H7 (cell line): Measurements from ENCODE around the gene AATF. TPM values are rescaled to one million over a fixed set of nuclear protein-coding genes. Genes with fewer than 3 reads are reported as not detected.
A peak's percentile ranks its signal among the peaks of the same experiment; 100 is the strongest.

ENCODE experiments used
- DNase-seq: peaks from one replicate; pipeline ENCODE4 v3.0.0; 2012
- H3K27me3 ChIP-seq: 2 replicates; pipeline ENCODE4 v1.6.0; 2011; ENCODE audit warnings: mild to moderate bottlenecking, low read length; ENCODE audit not compliant: control insufficient read depth, insufficient read depth
- H3K36me3 ChIP-seq: replicated peaks from 2 replicates; pipeline ENCODE4 v1.5.1; 2011; ENCODE audit warnings: low read length; ENCODE audit not compliant: control insufficient read depth, insufficient read depth
- H3K4me3 ChIP-seq: 2 replicates; pipeline ENCODE4 v1.5.1; 2011; ENCODE audit warnings: low read depth, mild to moderate bottlenecking, control low read depth, low read length, moderate library complexity; ENCODE audit not compliant: insufficient read depth
- total RNA-seq: library from RNA; depleted of rRNA; stranded (reverse); fragments of >200 nt; shearing (Covaris generic); gene quantifications from 2 replicates; pipeline ENCODE4 v1.2.3, GENCODE V29; 2014

Gene AATF
- total RNA-seq, 1 experiment from 2014 or later, result 74.7 TPM

GRCh38 chr17:37019741-37020129 lies 71.0 kb downstream of the AATF start:
- H3K4me3 ChIP-seq, result no peak overlapping the region
- no peaks in the 10 kb centered on the region for H3K36me3 ChIP-seq
- no peaks in the 10 kb centered on the region for H3K27me3 ChIP-seq
- DNase-seq, result no peak

- Histone ChIP-seq H3K36me3 (no peaks in the 10 kb centered on the region), H3K4me3 (no peak overlapping the region), H3K27me3 (no peaks in the 10 kb centered on the region)
- no peak for DNase-seq
Observed at GRCh38 chr17:37024181-37024637, 75.5 kb downstream of the AATF start.

- no peaks in the 10 kb centered on the region for H3K36me3 ChIP-seq
- no peaks in the 10 kb centered on the region for H3K27me3 ChIP-seq
- no peak for DNase-seq
- H3K4me3 ChIP-seq, result no peak overlapping the region
Observed at GRCh38 chr17:37025238-37025637, 76.5 kb downstream of the AATF start.

GRCh38 chr17:37025847-37026530 lies 77.2 kb downstream of the AATF start:
- DNase-seq, result no peak
- Histone ChIP-seq H3K4me3 (no peak overlapping the region), H3K36me3 (no peaks in the 10 kb centered on the region), H3K27me3 (no peaks in the 10 kb centered on the region)

GRCh38 chr17:37026531-37026869 lies 77.7 kb downstream of the AATF start:
- Histone ChIP-seq H3K36me3 (no peaks in the 10 kb centered on the region), H3K27me3 (no peaks in the 10 kb centered on the region)

GRCh38 chr17:37028040-37028439 lies 79.3 kb downstream of the AATF start:
- no peak overlapping the region for H3K4me3 ChIP-seq

More at GRCh38 chr17:37026531-37026869, 77.7 kb downstream of the AATF start:
- no peak for DNase-seq
- no peak overlapping the region for H3K4me3 ChIP-seq

GRCh38 chr17:37031493-37032083 lies 82.8 kb downstream of the AATF start:
- no peak for DNase-seq
- Histone ChIP-seq H3K27me3 (no peaks in the 10 kb centered on the region), H3K4me3 (no peak overlapping the region), H3K36me3 (no peaks in the 10 kb centered on the region; the same call in 1 of the 2 replicates)

More at GRCh38 chr17:37028040-37028439, 79.3 kb downstream of the AATF start:
- H3K36me3 ChIP-seq, result no peaks in the 10 kb centered on the region; the same call in 1 of the 2 replicates
- DNase-seq, result no peak
- no peaks in the 10 kb centered on the region for H3K27me3 ChIP-seq

- Histone ChIP-seq H3K36me3 (peaks cover 1% of the 10 kb centered on the region; the same call in 1 of the 2 replicates), H3K27me3 (no peaks in the 10 kb centered on the region), H3K4me3 (no peak overlapping the region)
- DNase-seq, result no peak
Observed at GRCh38 chr17:37037590-37038155, 88.9 kb downstream of the AATF start.

- DNase-seq, result no peak
- H3K4me3 ChIP-seq, result no peak overlapping the region
- peaks cover 1% of the 10 kb centered on the region; the same call in 1 of the 2 replicates for H3K36me3 ChIP-seq
- no peaks in the 10 kb centered on the region for H3K27me3 ChIP-seq
Observed at GRCh38 chr17:37039269-37039668, 90.5 kb downstream of the AATF start.

- H3K36me3 ChIP-seq, result peaks cover 1% of the 10 kb centered on the region; the same call in 1 of the 2 replicates
- no peak overlapping the region for H3K4me3 ChIP-seq
- no peaks in the 10 kb centered on the region for H3K27me3 ChIP-seq
- no peak for DNase-seq
Observed at GRCh38 chr17:37041932-37042331, 93.2 kb downstream of the AATF start.

- no peaks in the 10 kb centered on the region for H3K27me3 ChIP-seq
- H3K36me3 ChIP-seq, result no peaks in the 10 kb centered on the region
- no peak overlapping the region for H3K4me3 ChIP-seq
- no peak for DNase-seq
Observed at GRCh38 chr17:37043201-37043600, 94.4 kb downstream of the AATF start.

GRCh38 chr17:37045351-37045922 lies 96.7 kb downstream of the AATF start:
- H3K27me3 ChIP-seq, result no peaks in the 10 kb centered on the region
- H3K36me3 ChIP-seq, result no peaks in the 10 kb centered on the region
- DNase-seq, result no peak
- H3K4me3 ChIP-seq, result no peak overlapping the region

- H3K36me3 ChIP-seq, result no peaks in the 10 kb centered on the region
- peak; percentile 89 for DNase-seq
- no peak overlapping the region for H3K4me3 ChIP-seq
- H3K27me3 ChIP-seq, result no peaks in the 10 kb centered on the region
Observed at GRCh38 chr17:37047631-37048104, 98.9 kb downstream of the AATF start.

- Histone ChIP-seq H3K36me3 (no peaks in the 10 kb centered on the region), H3K27me3 (no peaks in the 10 kb centered on the region), H3K4me3 (no peak overlapping the region)
- DNase-seq, result no peak
Observed at GRCh38 chr17:37048811-37049210, 100.1 kb downstream of the AATF start.

GRCh38 chr17:37050920-37051319 lies 102.2 kb downstream of the AATF start:
- Histone ChIP-seq H3K27me3 (no peaks in the 10 kb centered on the region), H3K4me3 (no peak overlapping the region), H3K36me3 (no peaks in the 10 kb centered on the region)
- no peak for DNase-seq
